Subcutaneous abdominal adipose tissue (tissue), 5 donors: ENCODE data around the gene PRDM13.
A peak's percentile ranks its signal among the peaks of the same experiment; 100 is the strongest.
"Not testable (repeated sequence)": the region's sequence is repeated elsewhere in the genome, so short reads cannot be mapped to it uniquely, and the experiment has no call there.

Experiments used
- H3K27ac ChIP-seq: one replicate; pipeline ENCODE4 v1.7.0; 2013; ENCODE audit warnings: low read depth, mild to moderate bottlenecking, inconsistent platforms, low read length, moderate library complexity
- H3K27me3 ChIP-seq, 5 donors: one replicate each; pipeline ENCODE4 v1.7.0; 2013; ENCODE audit warnings: low read length in 5 of 5, inconsistent platforms in 1 of 5; ENCODE audit not compliant: control insufficient read depth in 5 of 5, insufficient read depth in 4 of 5
- H3K36me3 ChIP-seq, 5 donors: one replicate each; pipeline ENCODE4 v1.7.0; 2013; ENCODE audit warnings: low read length in 5 of 5; ENCODE audit not compliant: control insufficient read depth in 5 of 5, insufficient read depth in 5 of 5
- H3K4me1 ChIP-seq, 5 donors: one replicate each; pipeline ENCODE4 v1.7.0; 2013; ENCODE audit warnings: low read length in 5 of 5, mild to moderate bottlenecking in 3 of 5, moderate library complexity in 1 of 5; ENCODE audit not compliant: control insufficient read depth in 5 of 5, insufficient read depth in 5 of 5
- H3K4me3 ChIP-seq, 5 donors: one replicate each; pipeline ENCODE4 v1.7.0; 2013; ENCODE audit warnings: low read length in 5 of 5, low read depth in 1 of 5
- H3K9ac ChIP-seq, 5 donors: one replicate each; pipeline ENCODE4 v1.7.0; 2013; ENCODE audit warnings: low read length in 5 of 5, mild to moderate bottlenecking in 4 of 5, moderate library complexity in 3 of 5
- H3K9me3 ChIP-seq, 5 donors: one replicate each; pipeline ENCODE4 v1.7.0; 2013; ENCODE audit warnings: low read length in 5 of 5; ENCODE audit not compliant: control insufficient read depth in 5 of 5
- donor health status: healthy.
- donor health status: healthy.
- donor health status: healthy.
- donor health status: healthy.
- donor health status: healthy.

Gene PRDM13

DNA sequence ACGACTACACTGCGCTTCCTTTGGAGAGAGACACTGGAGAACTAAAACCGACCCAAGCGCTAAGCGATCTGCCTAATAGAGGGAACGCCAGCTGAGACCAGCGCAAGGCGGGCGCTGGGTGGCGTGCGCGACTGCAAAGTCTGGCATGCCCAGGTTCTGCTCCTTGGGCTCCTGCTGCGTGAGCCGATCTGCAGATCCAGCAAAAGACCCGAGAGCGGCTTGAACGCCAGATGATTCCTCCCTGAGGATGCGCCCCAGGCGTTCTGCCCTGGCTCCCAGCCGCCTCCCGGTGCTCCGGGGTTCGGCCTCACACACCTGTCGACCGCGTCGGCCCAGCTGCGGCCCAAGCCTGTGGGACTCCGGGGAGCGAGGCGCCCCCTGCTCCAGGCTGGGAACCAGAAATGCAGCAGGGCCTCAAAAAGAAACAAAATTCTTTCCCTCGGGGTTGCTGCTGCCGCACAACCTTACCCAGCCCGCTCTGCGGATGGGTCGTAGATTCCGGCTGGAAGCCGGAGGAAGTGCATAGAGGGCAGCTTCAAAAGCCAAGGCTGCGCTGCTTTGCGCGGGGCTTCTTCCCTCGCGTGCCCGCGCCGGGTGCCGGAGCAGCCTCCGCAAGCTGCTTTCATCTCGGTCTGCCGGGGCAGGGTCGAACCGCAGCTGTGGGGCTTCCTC, 17.9 kb upstream of the PRDM13 start:
- no peaks in the 10 kb centered on the region for H3K9me3 ChIP-seq
- peak overlapping the region; percentile 35 to 66 (median 61) for H3K4me3 ChIP-seq
- no peak overlapping the region for H3K27ac ChIP-seq
- peaks cover 20 to 43% (median 39%) of the 10 kb centered on the region in 5 donors for H3K27me3 ChIP-seq
- H3K36me3 ChIP-seq: no peaks in the 10 kb centered on the region
- H3K4me1 ChIP-seq: peaks cover 0 to 37% (median 32%) of the 10 kb centered on the region in 5 donors
- H3K9ac ChIP-seq: peak overlapping the region in 3 of 5 donors; percentile 29 to 56 (median 41)

DNA sequence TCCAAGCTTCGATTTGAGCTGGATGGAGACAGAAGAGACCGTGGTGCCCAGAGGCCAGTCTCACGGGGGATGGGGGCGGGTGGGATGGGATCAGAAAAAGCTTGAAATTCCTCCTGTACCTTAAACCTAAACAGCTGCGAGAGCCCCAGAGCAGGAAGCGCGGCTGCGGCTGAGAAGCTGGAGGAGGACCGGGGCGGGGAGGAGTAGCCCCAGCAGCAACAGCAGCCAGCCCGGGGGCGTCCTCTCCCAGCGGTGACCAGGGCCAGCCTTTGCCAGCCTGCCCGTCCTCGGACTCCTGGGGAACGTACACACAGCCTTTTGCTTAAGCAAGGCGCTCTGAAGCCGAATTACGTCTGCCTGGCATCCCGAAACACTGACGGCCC, 17.4 kb upstream of the PRDM13 start:
- Histone ChIP-seq H3K36me3 (no peaks in the 10 kb centered on the region), H3K9me3 (no peaks in the 10 kb centered on the region), H3K9ac (peak overlapping the region in 2 of 5 donors; percentile 41 to 56), H3K27ac (no peak overlapping the region), H3K4me1 (peaks cover 0 to 37% (median 32%) of the 10 kb centered on the region in 5 donors), H3K27me3 (peaks cover 20 to 44% (median 42%) of the 10 kb centered on the region in 5 donors), H3K4me3 (peak overlapping the region in 4 of 5 donors; percentile 56 to 66 (median 62))

DNA sequence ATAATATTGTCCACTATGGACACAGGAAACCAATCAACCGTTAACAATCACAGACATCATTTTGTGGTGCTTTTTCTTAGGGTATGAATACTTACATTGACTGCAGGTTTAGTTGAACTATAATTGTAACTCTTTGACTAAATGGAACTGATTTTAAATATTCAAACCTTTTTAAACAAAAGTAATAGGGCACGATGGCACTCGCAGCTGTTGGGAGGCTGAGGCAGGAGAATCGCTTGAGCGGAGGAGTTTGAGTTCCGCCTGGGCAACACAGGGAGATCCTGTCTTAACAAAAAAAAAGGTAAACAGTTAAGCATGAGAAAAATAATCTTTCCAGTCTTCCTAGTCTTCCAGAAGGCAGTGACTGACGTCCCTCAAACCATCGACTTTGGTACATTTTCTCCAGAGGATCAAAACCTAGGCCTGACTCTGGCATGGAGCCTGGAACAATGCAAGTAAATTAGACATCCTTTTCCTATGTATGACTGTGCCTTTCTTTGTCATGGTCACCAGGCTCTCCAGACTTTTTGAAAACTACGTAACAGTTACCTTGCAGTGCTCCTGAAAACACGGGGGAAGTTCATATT, 16.6 kb upstream of the PRDM13 start:
- peaks cover 20 to 51% (median 44%) of the 10 kb centered on the region in 5 donors for H3K27me3 ChIP-seq
- no peaks in the 10 kb centered on the region for H3K9me3 ChIP-seq
- H3K4me3 ChIP-seq: no peak overlapping the region
- H3K27ac ChIP-seq: no peak overlapping the region
- no peak overlapping the region for H3K9ac ChIP-seq
- H3K36me3 ChIP-seq: no peaks in the 10 kb centered on the region
- H3K4me1 ChIP-seq: peaks cover 0 to 37% (median 32%) of the 10 kb centered on the region in 5 donors

DNA sequence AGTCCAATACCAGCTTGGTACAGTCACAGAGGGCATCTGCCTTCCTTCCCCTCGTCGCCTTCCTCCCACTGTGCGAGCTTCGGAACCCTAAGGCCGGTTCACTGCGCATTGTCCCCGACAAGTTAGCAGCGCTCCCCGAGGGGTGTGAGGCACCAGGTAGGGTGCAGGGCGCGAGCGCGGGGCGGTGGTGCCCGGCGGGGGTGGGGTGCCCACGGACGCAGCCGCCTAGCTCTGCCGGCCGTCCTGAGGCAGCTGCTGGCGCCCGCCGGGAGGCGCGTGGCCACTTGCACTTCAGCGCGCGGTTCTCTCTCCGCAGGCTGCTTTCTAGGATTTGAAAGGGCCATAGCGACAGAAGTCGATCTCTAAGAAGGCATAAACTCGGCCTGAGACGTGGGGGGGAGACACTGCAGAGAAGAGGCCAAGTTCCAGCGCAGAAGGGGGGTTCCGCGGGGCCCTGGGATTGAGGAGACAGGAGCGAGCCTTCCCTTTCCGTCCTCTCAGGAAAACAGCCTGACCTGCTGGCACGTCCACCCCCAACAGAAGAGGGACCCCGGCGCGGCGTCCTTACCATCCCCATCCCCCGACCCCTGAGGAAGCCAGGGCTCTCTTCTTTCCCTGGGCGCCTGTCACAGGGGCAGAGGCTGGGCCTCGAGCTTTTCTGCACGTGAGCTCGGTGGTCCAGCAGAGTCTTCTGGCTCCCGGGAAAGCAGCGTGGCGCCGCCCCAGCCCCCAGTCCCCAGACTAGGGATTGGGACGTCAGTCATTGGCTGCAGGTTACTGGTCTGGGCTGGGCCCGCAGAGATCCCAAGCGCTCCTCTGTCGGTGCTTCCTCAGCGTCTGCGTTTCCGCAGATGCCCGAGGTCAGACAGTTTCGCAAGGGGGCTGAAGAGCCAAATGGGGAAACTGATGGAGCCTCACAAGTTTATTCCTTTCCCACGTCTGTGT, 15.6 kb upstream of the PRDM13 start:
- Histone ChIP-seq H3K4me1 (peaks cover 0 to 37% (median 32%) of the 10 kb centered on the region in 5 donors), H3K9me3 (peaks cover 0 to 3% (median 0%) of the 10 kb centered on the region in 5 donors), H3K27me3 (peaks cover 28 to 57% (median 52%) of the 10 kb centered on the region in 5 donors), H3K9ac (no peak overlapping the region), H3K27ac (no peak overlapping the region), H3K4me3 (peak overlapping the region in 2 of 5 donors; percentile 17 to 35), H3K36me3 (no peaks in the 10 kb centered on the region)

DNA sequence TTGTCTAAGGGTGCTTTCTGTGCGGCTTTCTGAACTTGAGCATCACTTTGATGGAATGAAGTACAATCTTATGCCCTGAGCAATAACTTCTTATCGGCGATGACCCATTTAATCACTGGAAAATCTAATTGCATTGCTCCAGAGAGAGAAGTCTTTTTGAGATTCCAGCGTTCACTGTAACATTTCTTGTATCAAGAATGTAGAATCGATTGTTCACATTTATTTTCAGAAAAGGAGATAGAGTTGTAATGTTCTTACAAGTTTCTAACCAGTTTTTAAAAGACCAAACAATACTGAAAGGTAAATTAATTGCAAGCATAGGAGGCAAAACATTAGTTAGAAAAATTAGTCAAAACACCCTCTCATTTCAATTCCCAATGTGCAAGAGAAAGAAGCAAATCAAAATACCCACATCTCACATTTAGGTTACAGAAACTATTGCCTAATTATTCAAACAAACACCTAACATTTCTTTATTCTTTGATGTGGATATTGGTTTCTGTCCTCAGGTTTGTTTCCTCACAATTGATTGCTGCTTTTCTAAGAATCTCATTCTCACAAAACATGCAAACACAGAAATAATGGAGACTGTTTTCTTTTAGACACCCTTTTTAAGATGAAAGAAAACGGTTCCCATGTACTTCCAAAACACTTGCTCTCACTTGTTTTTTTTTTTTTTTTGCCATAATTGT, 14.8 kb upstream of the PRDM13 start:
- H3K27me3 ChIP-seq: peaks cover 35 to 65% (median 59%) of the 10 kb centered on the region in 5 donors
- H3K4me3 ChIP-seq: peak overlapping the region in 1 of 5 donors; percentile 17
- peaks cover 0 to 37% (median 32%) of the 10 kb centered on the region in 5 donors for H3K4me1 ChIP-seq
- H3K9me3 ChIP-seq: peaks cover 0 to 3% (median 0%) of the 10 kb centered on the region in 5 donors
- no peaks in the 10 kb centered on the region for H3K36me3 ChIP-seq
- H3K9ac ChIP-seq: no peak overlapping the region
- H3K27ac ChIP-seq: no peak overlapping the region

DNA sequence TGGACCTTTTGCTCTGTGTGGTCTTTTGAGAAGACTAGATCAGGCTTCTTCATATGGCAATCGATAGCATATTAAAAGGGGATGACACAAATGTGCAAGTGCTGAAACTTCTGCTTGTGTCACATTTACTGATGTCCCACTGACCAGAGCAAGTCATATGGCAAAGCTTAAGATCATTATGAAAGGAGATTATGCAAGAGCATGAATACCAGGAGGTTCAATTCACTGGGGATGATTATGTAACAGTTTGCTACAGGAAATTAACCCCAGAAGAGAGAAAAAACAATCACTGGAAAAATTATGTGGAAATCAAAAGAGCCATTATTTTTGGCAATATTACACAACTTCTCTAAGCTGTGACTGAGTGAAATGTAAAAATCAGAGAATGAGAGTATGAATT, 13.7 kb upstream of the PRDM13 start:
- peaks cover 0 to 37% (median 32%) of the 10 kb centered on the region in 5 donors for H3K4me1 ChIP-seq
- peaks cover 0 to 3% (median 0%) of the 10 kb centered on the region in 5 donors for H3K9me3 ChIP-seq
- no peaks in the 10 kb centered on the region for H3K36me3 ChIP-seq
- H3K27ac ChIP-seq: no peak overlapping the region
- no peak overlapping the region for H3K4me3 ChIP-seq
- no peak overlapping the region for H3K9ac ChIP-seq
- peaks cover 35 to 72% (median 59%) of the 10 kb centered on the region in 5 donors for H3K27me3 ChIP-seq

DNA sequence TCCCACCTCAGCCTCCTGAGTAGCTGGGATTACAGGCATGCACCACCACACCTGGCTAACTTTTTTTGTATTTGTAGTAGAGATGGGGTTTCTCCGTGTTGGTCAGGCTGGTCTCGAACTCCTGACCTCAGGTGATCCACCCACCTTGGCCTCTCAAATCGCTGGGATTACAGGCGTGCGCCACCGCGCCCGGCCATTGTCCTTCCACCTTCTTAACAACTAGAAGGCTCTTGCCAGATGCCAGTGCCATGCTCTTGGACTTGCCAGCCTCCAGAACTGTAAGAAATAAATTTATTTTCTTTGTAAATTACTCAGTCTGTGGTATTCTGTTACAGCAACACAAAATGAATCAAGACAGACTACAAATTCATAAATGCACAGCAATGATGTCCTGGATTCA, 11.9 kb upstream of the PRDM13 start:
- not testable (repeated sequence) for H3K36me3 ChIP-seq, H3K9ac ChIP-seq, H3K4me3 ChIP-seq, H3K9me3 ChIP-seq, H3K27ac ChIP-seq
- Histone ChIP-seq H3K27me3 (peaks cover 37 to 72% (median 47%) of the 10 kb centered on the region in 5 donors), H3K4me1 (peaks cover 0 to 23% (median 18%) of the 10 kb centered on the region in 5 donors)

DNA sequence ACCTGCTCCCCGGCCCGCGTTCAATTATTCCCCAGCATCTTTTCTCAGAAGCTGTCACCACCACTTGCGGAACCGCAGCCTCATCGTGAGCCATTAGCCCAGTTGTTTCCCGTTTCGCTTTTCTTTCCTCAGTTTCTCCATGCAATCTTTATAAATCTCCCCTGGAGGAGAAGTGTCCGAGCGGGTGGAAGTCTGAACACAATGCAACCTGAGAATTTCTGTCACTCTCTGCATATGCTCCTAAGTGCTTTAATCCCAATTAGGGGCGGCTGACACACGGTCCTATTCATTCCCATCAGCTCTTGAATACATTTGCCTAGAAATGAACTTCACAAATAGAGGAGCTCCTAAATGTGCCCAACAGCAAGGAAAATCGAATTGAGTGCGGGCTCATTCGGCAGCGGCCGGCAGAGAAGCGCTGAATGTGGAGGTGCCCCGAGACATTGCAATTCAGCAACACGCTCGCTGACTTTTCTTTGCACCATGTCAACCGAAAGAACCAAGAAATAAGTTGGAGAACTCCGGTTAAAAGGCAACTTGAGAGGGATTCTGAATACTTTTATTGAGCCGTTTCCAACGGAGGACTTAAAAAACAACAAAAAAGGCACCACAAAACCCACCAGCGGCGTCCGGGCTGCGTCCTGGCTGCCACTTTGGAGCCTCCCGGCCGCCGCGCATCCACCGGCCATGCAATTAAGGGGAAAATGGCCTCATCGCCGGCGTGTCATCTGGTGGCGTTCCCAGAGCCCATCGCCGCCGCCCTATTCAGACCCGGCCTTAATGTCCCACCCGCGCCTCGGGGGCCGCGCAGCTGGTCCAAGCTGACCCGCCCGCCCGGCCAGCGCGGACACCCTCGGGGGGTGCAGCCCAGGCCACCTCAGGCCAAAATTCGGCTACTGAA, 3.9 kb upstream of the PRDM13 start:
- H3K36me3 ChIP-seq: no peaks in the 10 kb centered on the region
- peak overlapping the region; percentile 44 to 66 (median 54) for H3K4me3 ChIP-seq
- no peaks in the 10 kb centered on the region for H3K9me3 ChIP-seq
- H3K27ac ChIP-seq: no peak overlapping the region
- peaks cover 0 to 44% (median 36%) of the 10 kb centered on the region in 5 donors for H3K4me1 ChIP-seq
- H3K9ac ChIP-seq: no peak overlapping the region
- H3K27me3 ChIP-seq: peaks cover 61 to 83% (median 71%) of the 10 kb centered on the region in 5 donors
